K562 (cell line): Measurements from ENCODE around the gene BATF.

ENCODE experiments used
- C11orf30 ChIP-seq: fragments of 450-650 bp; IDR thresholded peaks from 2 replicates; pipeline ENCODE4 v1.6.1; 2016; ENCODE audit warnings: low read depth, mild to moderate bottlenecking
- CEBPB ChIP-seq: fragments of 450-650 bp; IDR thresholded peaks from 2 replicates; pipeline ENCODE4 v1.6.1; 2016; ENCODE audit warnings: missing genetic modification characterization, missing compliant biosample characterization
- POU5F1 ChIP-seq: fragments of 150-350 bp; IDR thresholded peaks from 2 replicates; pipeline ENCODE4 v1.6.1; 2014; ENCODE audit warnings: borderline replicate concordance, low read length, low read depth, mild to moderate bottlenecking; ENCODE audit not compliant: partially characterized antibody
- SP1 ChIP-seq: sonication (generic); formaldehyde crosslinking; IDR thresholded peaks from 2 replicates; pipeline ENCODE4 v1.8.1; 2022; ENCODE audit warnings: mild to moderate bottlenecking, missing genetic modification reagents
- YY1 ChIP-seq, 3 experiments: IDR thresholded peaks; 2 replicates each; pipeline ENCODE4 v1.6.1; 2011; ENCODE audit warnings: low read length in 2 of 3, mild to moderate bottlenecking in 2 of 3, moderate library complexity in 2 of 3, borderline replicate concordance in 1 of 3, control low read depth in 1 of 3, low read depth in 1 of 3; ENCODE audit not compliant: insufficient read depth in 3 of 3, insufficient replicate concordance in 2 of 3, control insufficient read depth in 1 of 3, insufficient read length in 1 of 3; ENCODE audit errors: extremely low read depth in 1 of 3
- ZBTB11 ChIP-seq, 3 experiments: fragments of 200-800 bp in 1 of 3; fragments of 250-450 bp in 1 of 3; fragments of 450-650 bp in 1 of 3; sonication (Bioruptor Pico) in 1 of 3; sonication (Bioruptor generic) in 1 of 3; formaldehyde crosslinking in 1 of 3; IDR thresholded peaks; 2 replicates each; pipeline versions ENCODE4 v1.6.1 to v1.8.0; 2016 to 2022; ENCODE audit warnings: mild to moderate bottlenecking in 2 of 3, missing genetic modification characterization in 2 of 3, missing compliant biosample characterization in 1 of 3, moderate library complexity in 1 of 3
- ZNF561 ChIP-seq: fragments of 450-650 bp; formaldehyde crosslinking; conservative IDR thresholded peaks from 2 replicates; pipeline ENCODE4 v1.4.0; 2020; ENCODE audit warnings: mild to moderate bottlenecking, moderate library complexity
- ZNF785 ChIP-seq: fragments of 250-450 bp; sonication (Bioruptor Pico); IDR thresholded peaks from 2 replicates; pipeline ENCODE4 v1.4.0; 2020; ENCODE audit warnings: mild to moderate bottlenecking
- TF ChIP-seq, protein P1 (sequence below): fragments of 250-450 bp; sonication (Bioruptor Pico); IDR thresholded peaks from 2 replicates; pipeline ENCODE4 v1.4.0; 2020; ENCODE audit warnings: mild to moderate bottlenecking, moderate library complexity
- TF ChIP-seq, protein P2 (sequence below): fragments of 250-450 bp; sonication (Bioruptor Pico); IDR thresholded peaks from 2 replicates; pipeline ENCODE4 v1.8.0; 2022; ENCODE audit warnings: moderate library complexity, mild to moderate bottlenecking, inconsistent platforms

DNA sequence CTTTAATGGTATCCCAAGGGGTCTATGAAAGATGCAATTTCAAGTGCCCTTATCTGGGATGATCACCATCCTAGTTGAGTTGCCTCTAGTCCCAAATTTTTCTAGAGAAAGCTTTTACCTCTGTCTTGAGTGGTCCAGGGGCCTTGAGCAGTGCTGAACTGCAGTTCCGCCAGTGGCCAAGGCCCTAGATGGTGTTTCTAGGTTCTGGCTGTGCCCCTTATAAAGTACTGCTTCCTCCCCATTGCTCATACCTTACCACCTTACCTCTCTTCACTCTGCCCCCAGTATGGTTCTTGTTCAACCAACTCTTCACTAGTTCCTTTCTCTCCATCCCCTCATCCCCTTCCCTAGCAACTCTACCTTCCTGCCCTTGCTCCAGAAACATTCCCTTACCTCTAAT is 3.7 kb downstream of the BATF start:
- TF ChIP-seq ZBTB11 (CRISPR knock-in tag; IDR thresholded peaks at IDR 0.05) (no peak), ZNF561 (CRISPR knock-in tag) (no peak), CEBPB (tag) (no peak), SP1 (no peak), POU5F1 (no peak), C11orf30 (no peak), YY1 (IDR thresholded peaks at IDR 0.05; ENCODE audit: borderline replicate concordance in 1 of 3, control insufficient read depth in 1 of 3, extremely low read depth in 1 of 3, insufficient read depth in 3 of 3, insufficient read length in 1 of 3, insufficient replicate concordance in 2 of 3, low read depth in 1 of 3, low read length in 2 of 3) (no peak), ZNF785 (CRISPR knock-in tag) (no peak)
- TF ChIP-seq, protein P1, sequence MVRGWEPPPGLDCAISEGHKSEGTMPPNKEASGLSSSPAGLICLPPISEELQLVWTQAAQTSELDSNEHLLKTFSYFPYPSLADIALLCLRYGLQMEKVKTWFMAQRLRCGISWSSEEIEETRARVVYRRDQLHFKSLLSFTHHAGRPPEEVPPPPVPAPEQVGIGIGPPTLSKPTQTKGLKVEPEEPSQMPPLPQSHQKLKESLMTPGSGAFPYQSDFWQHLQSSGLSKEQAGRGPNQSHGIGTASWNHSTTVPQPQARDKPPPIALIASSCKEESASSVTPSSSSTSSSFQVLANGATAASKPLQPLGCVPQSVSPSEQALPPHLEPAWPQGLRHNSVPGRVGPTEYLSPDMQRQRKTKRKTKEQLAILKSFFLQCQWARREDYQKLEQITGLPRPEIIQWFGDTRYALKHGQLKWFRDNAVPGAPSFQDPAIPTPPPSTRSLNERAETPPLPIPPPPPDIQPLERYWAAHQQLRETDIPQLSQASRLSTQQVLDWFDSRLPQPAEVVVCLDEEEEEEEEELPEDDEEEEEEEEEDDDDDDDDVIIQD (CRISPR knock-in tag), result no peak
- TF ChIP-seq, protein P2, sequence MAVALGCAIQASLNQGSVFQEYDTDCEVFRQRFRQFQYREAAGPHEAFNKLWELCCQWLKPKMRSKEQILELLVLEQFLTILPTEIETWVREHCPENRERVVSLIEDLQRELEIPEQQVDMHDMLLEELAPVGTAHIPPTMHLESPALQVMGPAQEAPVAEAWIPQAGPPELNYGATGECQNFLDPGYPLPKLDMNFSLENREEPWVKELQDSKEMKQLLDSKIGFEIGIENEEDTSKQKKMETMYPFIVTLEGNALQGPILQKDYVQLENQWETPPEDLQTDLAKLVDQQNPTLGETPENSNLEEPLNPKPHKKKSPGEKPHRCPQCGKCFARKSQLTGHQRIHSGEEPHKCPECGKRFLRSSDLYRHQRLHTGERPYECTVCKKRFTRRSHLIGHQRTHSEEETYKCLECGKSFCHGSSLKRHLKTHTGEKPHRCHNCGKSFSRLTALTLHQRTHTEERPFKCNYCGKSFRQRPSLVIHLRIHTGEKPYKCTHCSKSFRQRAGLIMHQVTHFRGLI, result no peak
